OCI-LY3 (cell line): Measurements from ENCODE around the gene KDM4C.

Experiments
- EZH2phosphoT487 ChIP-seq: fragments of 200-600 bp; shearing (Covaris generic); IDR thresholded peaks from 2 replicates; pipeline ENCODE4 v1.6.1; 2018; ENCODE audit warnings: antibody characterized with exemption, mixed run types, low read depth
- TF ChIP-seq, protein P1 (sequence below): fragments of 200-600, 300-600 bp; sonication (generic); IDR thresholded peaks from 2 replicates; pipeline ENCODE4 v1.5.1; 2014; ENCODE audit warnings: antibody characterized with exemption, low read length, low read depth

DNA sequence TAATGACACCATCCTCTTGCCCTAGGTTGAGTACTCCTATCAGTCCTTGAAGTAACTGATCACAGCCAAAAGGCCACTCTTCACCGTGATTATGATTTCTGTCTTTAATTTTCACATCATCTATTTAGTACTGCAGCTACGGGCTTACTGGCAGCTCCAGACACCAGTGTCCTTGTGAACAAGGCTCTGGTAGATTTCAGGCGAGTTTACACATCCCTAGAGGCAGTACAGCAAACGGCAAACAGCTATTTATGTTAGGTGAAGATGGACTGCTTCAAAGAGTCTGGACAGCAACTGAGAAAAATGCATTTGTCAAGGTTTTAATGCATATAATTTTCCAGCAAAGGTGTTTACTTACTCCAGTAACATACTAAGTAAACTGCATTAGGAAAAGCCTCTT, 396.9 kb downstream of the KDM4C start:
- TF ChIP-seq, protein P1, sequence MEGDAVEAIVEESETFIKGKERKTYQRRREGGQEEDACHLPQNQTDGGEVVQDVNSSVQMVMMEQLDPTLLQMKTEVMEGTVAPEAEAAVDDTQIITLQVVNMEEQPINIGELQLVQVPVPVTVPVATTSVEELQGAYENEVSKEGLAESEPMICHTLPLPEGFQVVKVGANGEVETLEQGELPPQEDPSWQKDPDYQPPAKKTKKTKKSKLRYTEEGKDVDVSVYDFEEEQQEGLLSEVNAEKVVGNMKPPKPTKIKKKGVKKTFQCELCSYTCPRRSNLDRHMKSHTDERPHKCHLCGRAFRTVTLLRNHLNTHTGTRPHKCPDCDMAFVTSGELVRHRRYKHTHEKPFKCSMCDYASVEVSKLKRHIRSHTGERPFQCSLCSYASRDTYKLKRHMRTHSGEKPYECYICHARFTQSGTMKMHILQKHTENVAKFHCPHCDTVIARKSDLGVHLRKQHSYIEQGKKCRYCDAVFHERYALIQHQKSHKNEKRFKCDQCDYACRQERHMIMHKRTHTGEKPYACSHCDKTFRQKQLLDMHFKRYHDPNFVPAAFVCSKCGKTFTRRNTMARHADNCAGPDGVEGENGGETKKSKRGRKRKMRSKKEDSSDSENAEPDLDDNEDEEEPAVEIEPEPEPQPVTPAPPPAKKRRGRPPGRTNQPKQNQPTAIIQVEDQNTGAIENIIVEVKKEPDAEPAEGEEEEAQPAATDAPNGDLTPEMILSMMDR: no peak
- TF ChIP-seq EZH2phosphoT487: no peak
